ENCODE data around the gene PDK2.

Gene PDK2

DNA sequence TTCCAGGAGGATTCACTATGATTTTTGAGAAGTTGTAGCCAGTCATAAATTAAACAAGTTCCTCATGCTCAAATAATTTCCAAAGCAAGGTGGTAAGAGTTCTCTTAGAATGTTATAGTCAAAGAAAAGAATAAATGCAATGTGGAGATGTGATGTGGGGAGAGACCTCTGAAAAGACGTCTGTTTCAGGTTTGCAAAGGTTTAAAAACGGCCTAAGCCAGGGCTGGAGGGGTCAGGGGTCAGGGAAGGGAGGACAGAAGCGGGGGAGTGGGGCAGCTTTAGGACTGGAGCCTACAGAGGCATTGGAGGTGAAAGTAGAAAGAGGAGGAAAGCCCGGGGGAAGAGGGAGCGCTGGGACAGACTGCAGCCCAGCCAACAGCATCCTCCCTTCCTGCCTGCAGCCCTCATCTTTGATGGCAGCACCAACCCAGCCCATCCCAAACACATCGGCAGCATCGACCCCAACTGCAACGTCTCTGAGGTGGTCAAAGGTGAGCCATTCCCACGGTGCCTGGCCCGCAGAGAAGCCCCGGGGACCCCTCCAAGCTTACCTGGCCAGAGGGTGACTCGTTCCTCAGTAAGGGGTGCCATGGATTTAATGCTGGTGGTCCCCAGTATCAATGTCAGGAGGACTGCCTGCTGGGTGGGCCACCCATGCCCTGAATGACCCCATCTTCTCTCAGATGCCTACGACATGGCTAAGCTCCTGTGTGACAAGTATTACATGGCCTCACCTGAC is 11.4 kb downstream of the PDK2 start:
- no peak for ATAC-seq (ENCODE audit: low read depth)
- peaks cover 15% of the 10 kb centered on the region for H3K4me1 ChIP-seq (ENCODE audit: insufficient read depth, poor library complexity, severe bottlenecking)
- H3K36me3 ChIP-seq (ENCODE audit: low read depth), result no peaks in the 10 kb centered on the region; the same call in 1 of the 2 replicates
- H3K27me3 ChIP-seq (ENCODE audit: insufficient read depth, poor library complexity, severe bottlenecking), result no peaks in the 10 kb centered on the region
- TF ChIP-seq, protein P1, sequence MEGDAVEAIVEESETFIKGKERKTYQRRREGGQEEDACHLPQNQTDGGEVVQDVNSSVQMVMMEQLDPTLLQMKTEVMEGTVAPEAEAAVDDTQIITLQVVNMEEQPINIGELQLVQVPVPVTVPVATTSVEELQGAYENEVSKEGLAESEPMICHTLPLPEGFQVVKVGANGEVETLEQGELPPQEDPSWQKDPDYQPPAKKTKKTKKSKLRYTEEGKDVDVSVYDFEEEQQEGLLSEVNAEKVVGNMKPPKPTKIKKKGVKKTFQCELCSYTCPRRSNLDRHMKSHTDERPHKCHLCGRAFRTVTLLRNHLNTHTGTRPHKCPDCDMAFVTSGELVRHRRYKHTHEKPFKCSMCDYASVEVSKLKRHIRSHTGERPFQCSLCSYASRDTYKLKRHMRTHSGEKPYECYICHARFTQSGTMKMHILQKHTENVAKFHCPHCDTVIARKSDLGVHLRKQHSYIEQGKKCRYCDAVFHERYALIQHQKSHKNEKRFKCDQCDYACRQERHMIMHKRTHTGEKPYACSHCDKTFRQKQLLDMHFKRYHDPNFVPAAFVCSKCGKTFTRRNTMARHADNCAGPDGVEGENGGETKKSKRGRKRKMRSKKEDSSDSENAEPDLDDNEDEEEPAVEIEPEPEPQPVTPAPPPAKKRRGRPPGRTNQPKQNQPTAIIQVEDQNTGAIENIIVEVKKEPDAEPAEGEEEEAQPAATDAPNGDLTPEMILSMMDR (IDR thresholded peaks at IDR 0.05; ENCODE audit: poor library complexity, severe bottlenecking), result no peak
- no peak overlapping the region for H3K4me3 ChIP-seq (ENCODE audit: severe bottlenecking)
- H3K27ac ChIP-seq (ENCODE audit: poor library complexity, severe bottlenecking), result peak overlapping the region; percentile 52
- no peak for DNase-seq (ENCODE audit: low spot score)
- no peaks in the 10 kb centered on the region for H3K9me3 ChIP-seq (ENCODE audit: severe bottlenecking)

DNA sequence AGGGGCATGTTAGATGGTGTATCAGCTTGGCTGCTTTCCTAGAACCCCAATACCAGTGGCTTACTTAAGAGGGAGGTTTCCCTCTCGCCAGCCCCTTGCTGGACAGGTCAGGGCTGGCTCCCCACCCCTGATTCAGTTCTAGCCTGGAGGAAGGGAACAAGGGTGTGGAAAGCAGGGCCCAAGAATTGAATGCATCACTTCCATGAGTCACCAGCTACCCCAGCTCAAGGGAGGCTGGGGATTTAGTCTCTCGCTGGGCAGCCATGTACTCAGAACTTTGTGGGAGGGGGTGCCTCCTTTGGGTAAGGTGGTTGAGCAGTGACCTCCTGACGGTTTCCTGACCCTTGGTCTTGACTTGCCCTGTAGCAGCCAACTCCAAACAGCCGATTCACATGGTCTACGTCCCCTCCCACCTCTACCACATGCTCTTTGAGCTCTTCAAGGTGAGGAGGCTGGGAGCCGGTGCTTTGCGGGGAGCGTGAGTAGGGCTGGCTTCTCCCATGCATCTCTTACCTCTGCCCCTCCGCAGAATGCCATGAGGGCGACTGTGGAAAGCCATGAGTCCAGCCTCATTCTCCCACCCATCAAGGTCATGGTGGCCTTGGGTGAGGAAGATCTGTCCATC is 12.8 kb downstream of the PDK2 start:
- Histone ChIP-seq H3K27ac (ENCODE audit: poor library complexity, severe bottlenecking) (peak overlapping the region; percentile 52), H3K27me3 (ENCODE audit: insufficient read depth, poor library complexity, severe bottlenecking) (no peaks in the 10 kb centered on the region), H3K4me1 (ENCODE audit: insufficient read depth, poor library complexity, severe bottlenecking) (peaks cover 15% of the 10 kb centered on the region), H3K36me3 (ENCODE audit: low read depth) (no peaks in the 10 kb centered on the region; the same call in 1 of the 2 replicates), H3K9me3 (ENCODE audit: severe bottlenecking) (no peaks in the 10 kb centered on the region), H3K4me3 (ENCODE audit: severe bottlenecking) (no peak overlapping the region)
- TF ChIP-seq, protein P1 (IDR thresholded peaks at IDR 0.05; ENCODE audit: poor library complexity, severe bottlenecking), result no peak
- ATAC-seq (ENCODE audit: low read depth), result peak; percentile 95
- peak; percentile 84 for DNase-seq (ENCODE audit: low spot score)

DNA sequence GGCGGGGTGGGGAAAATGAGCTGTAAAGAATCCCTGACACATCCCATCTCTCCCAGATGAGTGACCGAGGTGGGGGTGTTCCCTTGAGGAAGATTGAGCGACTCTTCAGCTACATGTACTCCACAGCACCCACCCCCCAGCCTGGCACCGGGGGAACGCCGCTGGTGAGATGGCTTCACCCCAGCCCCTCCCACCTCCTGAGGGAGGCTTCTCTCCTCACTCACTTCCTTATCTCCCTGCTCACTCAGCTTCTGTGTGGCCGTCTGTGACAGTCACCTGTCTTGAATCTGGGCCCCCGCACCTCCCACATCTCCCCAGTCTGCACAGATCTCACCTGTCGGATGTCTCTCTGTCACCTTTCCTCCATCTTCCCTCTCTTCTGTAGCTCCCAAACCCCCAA is 13.4 kb downstream of the PDK2 start:
- no peaks in the 10 kb centered on the region for H3K9me3 ChIP-seq (ENCODE audit: severe bottlenecking)
- H3K27ac ChIP-seq (ENCODE audit: poor library complexity, severe bottlenecking), result peak overlapping the region; percentile 52
- TF ChIP-seq, protein P1 (IDR thresholded peaks at IDR 0.05; ENCODE audit: poor library complexity, severe bottlenecking), result no peak
- no peak for ATAC-seq (ENCODE audit: low read depth)
- H3K36me3 ChIP-seq (ENCODE audit: low read depth), result no peaks in the 10 kb centered on the region; the same call in 1 of the 2 replicates
- no peak for DNase-seq (ENCODE audit: low spot score)
- H3K27me3 ChIP-seq (ENCODE audit: insufficient read depth, poor library complexity, severe bottlenecking), result no peaks in the 10 kb centered on the region
- H3K4me3 ChIP-seq (ENCODE audit: severe bottlenecking), result no peak overlapping the region
- H3K4me1 ChIP-seq (ENCODE audit: insufficient read depth, poor library complexity, severe bottlenecking), result peaks cover 15% of the 10 kb centered on the region

DNA sequence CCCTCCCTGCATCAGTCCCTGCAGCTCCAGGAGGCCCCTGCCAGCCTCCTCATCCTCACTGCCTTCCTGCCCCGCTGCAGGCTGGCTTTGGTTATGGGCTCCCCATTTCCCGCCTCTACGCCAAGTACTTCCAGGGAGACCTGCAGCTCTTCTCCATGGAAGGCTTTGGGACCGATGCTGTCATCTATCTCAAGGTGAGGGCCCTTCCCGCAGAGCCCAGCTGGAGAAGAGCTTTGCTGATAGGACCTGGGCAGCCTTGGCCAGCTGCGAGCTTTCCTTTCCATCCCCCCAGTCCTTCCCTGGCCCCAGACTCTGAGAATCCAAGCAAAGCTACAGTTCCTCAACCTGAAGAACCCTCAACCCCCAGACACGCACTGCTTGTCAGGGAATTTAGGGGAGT is 14.1 kb downstream of the PDK2 start:
- Histone ChIP-seq H3K4me1 (ENCODE audit: insufficient read depth, poor library complexity, severe bottlenecking) (peaks cover 15% of the 10 kb centered on the region), H3K4me3 (ENCODE audit: severe bottlenecking) (no peak overlapping the region), H3K27me3 (ENCODE audit: insufficient read depth, poor library complexity, severe bottlenecking) (no peaks in the 10 kb centered on the region), H3K27ac (ENCODE audit: poor library complexity, severe bottlenecking) (no peak overlapping the region), H3K9me3 (ENCODE audit: severe bottlenecking) (no peaks in the 10 kb centered on the region), H3K36me3 (ENCODE audit: low read depth) (no peaks in the 10 kb centered on the region; the same call in 1 of the 2 replicates)
- TF ChIP-seq, protein P1 (IDR thresholded peaks at IDR 0.05; ENCODE audit: poor library complexity, severe bottlenecking), result no peak
- no peak for DNase-seq (ENCODE audit: low spot score)
- ATAC-seq (ENCODE audit: low read depth), result no peak

DNA sequence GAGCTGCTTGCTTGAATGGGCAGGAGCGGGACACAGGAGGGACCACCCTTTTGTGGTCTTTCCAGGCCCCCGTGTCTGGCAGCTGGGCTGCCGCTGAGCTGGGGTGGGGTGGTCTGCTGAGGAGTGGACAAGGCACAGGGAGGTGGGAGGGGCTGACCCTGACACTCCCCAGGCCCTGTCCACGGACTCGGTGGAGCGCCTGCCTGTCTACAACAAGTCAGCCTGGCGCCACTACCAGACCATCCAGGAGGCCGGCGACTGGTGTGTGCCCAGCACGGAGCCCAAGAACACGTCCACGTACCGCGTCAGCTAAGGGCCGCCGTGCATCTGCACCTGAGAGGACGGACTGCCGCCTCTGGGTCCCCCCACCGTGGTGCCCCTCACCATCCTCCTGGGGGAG is 14.6 kb downstream of the PDK2 start:
- no peaks in the 10 kb centered on the region for H3K9me3 ChIP-seq (ENCODE audit: severe bottlenecking)
- no peak overlapping the region for H3K4me3 ChIP-seq (ENCODE audit: severe bottlenecking)
- ATAC-seq (ENCODE audit: low read depth), result no peak
- H3K36me3 ChIP-seq (ENCODE audit: low read depth), result no peaks in the 10 kb centered on the region; the same call in 1 of the 2 replicates
- H3K27me3 ChIP-seq (ENCODE audit: insufficient read depth, poor library complexity, severe bottlenecking), result no peaks in the 10 kb centered on the region
- peaks cover 15% of the 10 kb centered on the region for H3K4me1 ChIP-seq (ENCODE audit: insufficient read depth, poor library complexity, severe bottlenecking)
- H3K27ac ChIP-seq (ENCODE audit: poor library complexity, severe bottlenecking), result no peak overlapping the region
- TF ChIP-seq, protein P1 (IDR thresholded peaks at IDR 0.05; ENCODE audit: poor library complexity, severe bottlenecking), result no peak
- no peak for DNase-seq (ENCODE audit: low spot score)

All from RWPE2 (cell line).